ENCODE measurements around the gene PIK3CB.

- no peak for TF ChIP-seq CTCF (IDR thresholded peaks at IDR 0.05; ENCODE audit: low read depth, low read length, missing input control)
- TF ChIP-seq RAD21 (IDR thresholded peaks at IDR 0.05) = no peak
- TF ChIP-seq TAF1 (conservative IDR thresholded peaks at IDR 0.05) = no peak
- TF ChIP-seq FOXA2 (IDR thresholded peaks at IDR 0.05) = no peak
- no peak for TF ChIP-seq GABPA (IDR thresholded peaks at IDR 0.05 in 1 of 2, conservative IDR thresholded peaks at IDR 0.05 in 1 of 2)
- no peak for TF ChIP-seq MAX (IDR thresholded peaks at IDR 0.05)
- TF ChIP-seq REST (IDR thresholded peaks at IDR 0.05) = no peak
- no peak for TF ChIP-seq ZBTB33 (IDR thresholded peaks at IDR 0.05)
- TF ChIP-seq RXRA (IDR thresholded peaks at IDR 0.05) = no peak
- TF ChIP-seq NR2F2 (IDR thresholded peaks at IDR 0.05) = no peak
- no peak for TF ChIP-seq ATF3 (IDR thresholded peaks at IDR 0.05)
- no peak for TF ChIP-seq FOXA1 (IDR thresholded peaks at IDR 0.05)
These were observed 47.9 kb downstream of the PIK3CB start for GRCh38 chr3:138786788-138787271.

Data from liver (tissue), 3 donors.